SK-MEL-5 (cell line): ENCODE measurements around the gene SNPH. TPM values are rescaled to one million over a fixed set of nuclear protein-coding genes. Genes with fewer than 3 reads are reported as not detected.

Experiments used
- DNase-seq: peaks from one replicate; pipeline ENCODE4 v3.0.0-alpha.2; 2016; ENCODE audit warnings: low read depth, low spot score
- in situ Hi-C: cut with HindIII; loops from 2 replicates; pipeline ENCODE4 v1.10.0; 2016; ENCODE audit warnings: low sequenced_read_pairs, high pct_unique_total_duplicates, low pct_unique_long_range_greater_than_20kb
- total RNA-seq: library from RNA; depleted of rRNA; stranded (reverse); fragments of >200 nt; shearing (Covaris generic); gene quantifications from 2 replicates; pipeline ENCODE4 v1.2.3, GENCODE V29; 2014

Gene SNPH
- total RNA-seq, 1 experiment from 2014 or later = 10.7 TPM

GRCh38 chr20:1310506-1311190 lies 44.6 kb downstream of the SNPH start:
- no peak for DNase-seq
- in situ Hi-C loops = loop anchor here (25.0 kb wide), 1 partner anchor 127 kb away; no protein-coding TSS in a partner anchor

- in situ Hi-C loops = loop anchor here (25.0 kb wide), 1 partner anchor 125 kb away; no protein-coding TSS in a partner anchor
- DNase-seq = no peak
Measured at GRCh38 chr20:1312308-1312707, 46.2 kb downstream of the SNPH start.

- in situ Hi-C loops = loop anchor here (25.0 kb wide), 1 partner anchor 124 kb away; no protein-coding TSS in a partner anchor
- DNase-seq = no peak
Measured at GRCh38 chr20:1312904-1313235, 46.8 kb downstream of the SNPH start.

- DNase-seq = peak; percentile 84
- in situ Hi-C loops = loop anchor here (25.0 kb wide), 1 partner anchor 124 kb away; no protein-coding TSS in a partner anchor
Measured at GRCh38 chr20:1313236-1313964, 47.3 kb downstream of the SNPH start.

GRCh38 chr20:1315804-1316203 lies 49.7 kb downstream of the SNPH start:
- DNase-seq = no peak
- in situ Hi-C loops = loop anchor here (25.0 kb wide), 1 partner anchor 121 kb away; no protein-coding TSS in a partner anchor

GRCh38 chr20:1317545-1318255 lies 51.6 kb downstream of the SNPH start:
- in situ Hi-C loops = loop anchor here (25.0 kb wide), 1 partner anchor 120 kb away; no protein-coding TSS in a partner anchor
- no peak for DNase-seq

- in situ Hi-C loops = loop anchor here (25.0 kb wide), 1 partner anchor 118 kb away; no protein-coding TSS in a partner anchor
- no peak for DNase-seq
Measured at GRCh38 chr20:1319051-1319450, 53.0 kb downstream of the SNPH start.

GRCh38 chr20:1319462-1319861 lies 53.4 kb downstream of the SNPH start:
- no peak for DNase-seq
- in situ Hi-C loops = loop anchor here (25.0 kb wide), 1 partner anchor 118 kb away; no protein-coding TSS in a partner anchor

- no peak for DNase-seq
- in situ Hi-C loops = loop anchor here (25.0 kb wide), 1 partner anchor 117 kb away; no protein-coding TSS in a partner anchor
Measured at GRCh38 chr20:1320016-1320415, 53.9 kb downstream of the SNPH start.

- in situ Hi-C loops = loop anchor here (25.0 kb wide), 1 partner anchor 116 kb away; no protein-coding TSS in a partner anchor
Measured at GRCh38 chr20:1320902-1321653, 55.0 kb downstream of the SNPH start.

GRCh38 chr20:1321654-1321939 lies 55.5 kb downstream of the SNPH start:
- in situ Hi-C loops = loop anchor here (25.0 kb wide), 1 partner anchor 116 kb away; no protein-coding TSS in a partner anchor
- no peak for DNase-seq

More at GRCh38 chr20:1320902-1321653, 55.0 kb downstream of the SNPH start:
- no peak for DNase-seq

- DNase-seq = no peak
- in situ Hi-C loops = loop anchor here (25.0 kb wide), 1 partner anchor 115 kb away; no protein-coding TSS in a partner anchor
Measured at GRCh38 chr20:1322511-1323245, 56.6 kb downstream of the SNPH start.

- in situ Hi-C loops = loop anchor here (25.0 kb wide), 1 partner anchor 114 kb away; no protein-coding TSS in a partner anchor
- DNase-seq = no peak
Measured at GRCh38 chr20:1323256-1323655, 57.2 kb downstream of the SNPH start.

GRCh38 chr20:1323830-1324597 lies 57.9 kb downstream of the SNPH start:
- DNase-seq = no peak
- in situ Hi-C loops = loop anchor here (25.0 kb wide), 1 partner anchor 113 kb away; no protein-coding TSS in a partner anchor

- in situ Hi-C loops = loop anchor here (25.0 kb wide), 1 partner anchor 113 kb away; no protein-coding TSS in a partner anchor
- DNase-seq = no peak
Measured at GRCh38 chr20:1324598-1325172, 58.6 kb downstream of the SNPH start.
